Superior temporal gyrus (tissue), 1 donor: ENCODE results near the gene SGSM2.

Experiments used
- DNase-seq: peaks from one replicate; pipeline ENCODE4 v3.0.0-alpha.2; 2016; ENCODE audit errors: extremely low spot score

The SGSM2 gene

DNA sequence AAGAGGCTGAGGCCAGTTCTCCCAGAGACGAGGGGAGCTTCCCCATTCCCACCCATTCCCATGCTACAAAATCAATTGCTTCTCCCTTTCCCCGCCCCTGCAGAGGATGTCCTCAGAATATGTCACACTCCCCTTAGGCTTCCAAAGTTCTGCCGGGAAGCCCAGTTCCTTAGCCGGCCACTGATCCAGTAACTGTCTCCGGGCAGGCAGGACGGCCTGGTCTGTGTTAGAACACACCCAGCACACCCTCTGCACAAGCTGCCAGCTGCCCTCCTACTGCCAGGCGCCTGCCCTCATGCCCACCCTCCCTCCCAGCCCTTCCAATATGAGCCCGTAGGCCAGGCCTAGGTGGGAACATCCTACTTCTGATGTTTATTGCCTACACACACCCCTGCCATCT is 31.1 kb downstream of the SGSM2 start:
- DNase-seq = no peak

GRCh38 chr17:2369039-2369438 is 31.7 kb downstream of the SGSM2 start:
- DNase-seq = no peak

DNA sequence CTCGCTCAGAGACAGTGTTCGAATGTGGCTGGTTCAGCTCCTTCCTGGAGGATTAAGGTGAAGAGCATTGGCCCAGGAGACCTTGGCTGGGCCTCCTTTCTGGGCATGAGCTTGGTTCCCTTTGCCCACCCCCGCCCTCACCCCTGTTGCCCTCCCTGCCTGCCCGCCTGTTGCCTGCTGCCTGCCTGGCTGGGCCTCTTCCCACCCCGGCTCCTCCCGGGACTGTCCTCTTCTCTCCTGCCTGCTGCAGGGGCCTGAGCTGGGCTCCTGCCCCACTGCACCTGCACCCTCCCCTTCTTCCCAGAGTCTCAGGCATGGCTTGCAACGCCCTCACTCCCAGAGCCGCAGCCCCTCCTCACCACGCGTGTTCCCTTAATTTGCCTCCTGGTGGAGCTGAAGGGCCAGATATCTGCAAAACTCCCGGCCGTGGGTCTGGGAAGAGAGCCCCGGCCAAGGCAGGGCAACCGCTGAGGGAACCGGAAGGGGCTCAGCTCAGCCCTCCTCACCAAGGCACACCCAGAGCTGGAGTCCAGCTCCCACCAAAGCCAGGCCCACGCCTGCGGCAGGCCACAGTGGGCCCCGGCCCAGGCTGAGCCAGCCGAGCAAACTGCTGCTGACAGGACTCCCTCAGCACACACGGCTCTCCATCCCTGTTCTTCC is 32.4 kb downstream of the SGSM2 start:
- no peak for DNase-seq

- DNase-seq = no peak
These were observed 32.9 kb downstream of the SGSM2 start for GRCh38 chr17:2370211-2370589.

GRCh38 chr17:2371183-2372130 is 34.2 kb downstream of the SGSM2 start:
- no peak for DNase-seq

DNA sequence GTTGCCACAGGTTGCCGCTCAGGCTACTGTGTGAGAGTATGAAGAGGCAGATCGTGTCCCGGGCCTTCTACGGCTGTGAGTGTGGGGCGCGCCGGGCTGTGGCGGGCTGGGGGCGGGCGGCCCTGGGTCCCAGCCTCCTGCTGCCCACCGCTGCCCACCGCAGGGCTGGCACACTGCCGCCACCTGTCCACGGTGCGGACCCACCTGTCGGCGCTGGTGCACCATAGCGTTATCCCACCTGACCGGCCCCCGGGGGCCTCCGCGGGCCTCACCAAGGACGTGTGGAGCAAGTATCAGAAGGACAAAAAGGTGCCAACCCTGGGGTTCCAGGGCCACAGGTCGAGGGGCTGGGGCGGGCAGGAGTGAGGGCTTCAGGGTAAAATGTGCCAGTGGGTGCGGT is 34.9 kb downstream of the SGSM2 start:
- DNase-seq = no peak

- no peak for DNase-seq
These were observed 35.4 kb downstream of the SGSM2 start for GRCh38 chr17:2372681-2373080.

DNA sequence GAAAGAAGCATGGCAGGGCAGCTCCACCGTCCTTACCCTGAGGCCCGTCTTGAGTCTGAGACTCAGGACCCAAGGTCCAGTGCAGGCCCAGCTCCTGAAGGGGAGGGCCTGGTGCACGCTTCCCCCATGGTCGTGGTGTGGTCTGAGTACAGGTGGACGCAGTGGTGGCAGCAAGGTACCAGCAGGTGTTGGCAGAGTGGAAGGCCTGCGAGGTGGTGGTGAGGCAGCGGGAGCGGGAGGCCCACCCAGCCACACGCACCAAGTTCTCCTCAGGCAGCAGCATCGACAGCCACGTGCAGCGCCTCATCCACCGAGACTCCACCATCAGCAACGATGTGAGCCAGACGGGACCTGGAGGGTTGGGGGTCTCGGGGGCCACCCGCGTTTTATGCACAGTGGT is 35.9 kb downstream of the SGSM2 start:
- no peak for DNase-seq

DNA sequence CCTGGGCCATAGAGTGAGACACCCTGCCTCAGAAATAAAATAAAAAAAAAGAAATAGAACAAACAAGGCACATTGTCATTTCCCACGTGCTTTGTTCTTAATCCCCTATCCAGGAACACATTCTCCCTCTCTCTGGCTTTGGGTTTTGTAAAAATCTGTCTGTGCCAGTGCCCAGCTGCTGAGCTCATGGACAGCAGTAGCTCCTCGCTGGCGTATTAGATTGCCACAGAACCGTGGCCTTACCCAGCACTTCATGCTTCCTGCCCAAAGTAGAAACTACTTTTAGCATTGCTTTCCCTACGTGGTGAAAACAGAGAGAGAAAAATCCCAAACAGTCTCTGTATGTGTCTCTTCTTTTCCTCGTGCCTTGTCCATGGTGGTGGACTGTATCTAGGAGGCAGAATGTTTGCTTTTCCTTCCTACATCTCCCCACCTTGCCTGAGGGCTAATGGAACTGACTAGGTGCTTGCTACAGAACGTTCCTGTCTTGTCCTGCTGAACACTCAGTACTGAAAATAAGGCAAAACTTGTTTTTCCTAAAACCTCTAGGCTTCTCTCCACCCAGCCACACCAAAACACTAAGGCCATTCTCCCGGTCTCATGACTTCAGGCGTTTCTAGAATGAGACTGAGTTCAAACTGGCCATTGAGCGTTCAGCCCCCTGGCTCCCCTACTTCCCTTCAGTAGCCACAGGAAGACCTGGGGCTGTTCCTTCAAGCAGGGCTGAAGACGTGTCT is 37.4 kb downstream of the SGSM2 start:
- DNase-seq = no peak

DNA sequence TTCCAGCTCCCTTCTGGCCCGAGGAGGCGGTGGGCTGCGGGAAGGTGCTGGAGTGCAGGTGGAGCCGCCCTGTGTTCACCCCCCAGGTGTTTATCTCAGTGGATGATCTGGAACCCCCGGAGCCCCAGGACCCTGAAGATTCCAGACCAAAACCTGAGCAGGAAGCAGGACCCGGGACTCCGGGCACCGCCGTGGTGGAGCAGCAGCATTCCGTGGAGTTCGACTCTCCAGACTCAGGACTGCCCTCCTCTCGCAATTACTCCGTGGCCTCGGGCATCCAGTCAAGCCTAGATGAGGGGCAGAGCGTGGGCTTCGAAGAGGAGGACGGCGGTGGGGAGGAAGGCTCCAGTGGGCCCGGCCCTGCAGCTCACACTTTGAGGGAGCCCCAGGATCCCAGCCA is 38.1 kb downstream of the SGSM2 start:
- DNase-seq = no peak

DNA sequence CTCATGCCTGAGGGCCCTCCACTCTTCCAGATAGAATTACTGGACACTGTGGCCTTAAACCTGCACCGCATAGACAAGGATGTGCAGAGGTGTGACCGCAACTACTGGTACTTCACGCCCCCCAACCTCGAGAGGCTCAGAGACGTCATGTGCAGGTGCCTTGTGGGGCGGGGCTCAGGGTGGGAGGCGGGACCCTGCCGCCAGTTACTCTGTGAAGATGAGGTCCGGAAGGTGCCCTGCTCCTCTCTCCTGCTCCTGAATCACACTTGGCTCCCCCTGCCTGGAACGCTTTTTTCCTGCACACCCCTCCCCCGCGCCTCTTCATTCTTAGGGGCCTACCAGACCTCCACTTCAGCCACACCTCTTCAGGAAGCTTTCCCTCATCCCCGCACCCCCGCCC is 38.8 kb downstream of the SGSM2 start:
- no peak for DNase-seq

- DNase-seq = no peak
These were observed 40.4 kb downstream of the SGSM2 start for GRCh38 chr17:2377659-2378058.

- no peak for DNase-seq
These were observed 41.6 kb downstream of the SGSM2 start for GRCh38 chr17:2378905-2379304.

GRCh38 chr17:2379489-2380225 is 42.4 kb downstream of the SGSM2 start:
- DNase-seq = no peak

DNA sequence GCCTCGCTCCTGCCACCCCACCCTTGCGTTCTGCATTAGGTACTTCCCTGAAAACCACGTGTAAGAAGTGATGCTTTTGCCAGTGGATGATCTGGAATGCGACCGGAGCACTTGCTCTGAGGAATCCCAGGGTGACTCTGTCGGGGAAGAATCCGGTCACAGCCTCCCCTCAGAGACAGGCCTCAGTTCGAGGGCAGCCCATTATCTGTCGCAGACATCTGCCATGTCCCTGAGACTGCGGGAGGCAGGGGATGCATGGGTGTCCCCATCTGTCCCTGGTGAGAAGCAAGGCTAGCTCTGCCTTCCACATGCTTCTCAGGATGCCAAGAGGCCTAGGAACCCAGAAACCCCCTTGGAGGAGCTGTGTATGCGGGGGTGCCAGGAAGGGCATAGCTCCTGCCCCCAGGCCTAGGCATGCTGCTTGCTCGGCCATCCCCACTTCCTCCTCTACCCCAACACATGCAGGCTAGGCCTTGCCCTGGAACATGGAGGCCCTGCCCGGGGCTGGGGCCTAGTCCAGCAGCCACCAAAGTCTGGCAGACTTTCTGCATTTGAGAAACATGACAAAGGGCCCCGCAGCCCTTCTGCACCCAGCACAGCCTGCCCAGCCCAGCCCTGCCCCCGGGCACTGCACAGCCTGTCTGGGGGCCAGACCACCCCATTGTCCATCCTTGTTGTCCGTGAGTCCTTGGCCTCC is 43.1 kb downstream of the SGSM2 start:
- DNase-seq = no peak

GRCh38 chr17:2380950-2381649 is 43.8 kb downstream of the SGSM2 start:
- DNase-seq = no peak

- no peak for DNase-seq
These were observed 46.4 kb downstream of the SGSM2 start for GRCh38 chr17:2383628-2384167.

DNA sequence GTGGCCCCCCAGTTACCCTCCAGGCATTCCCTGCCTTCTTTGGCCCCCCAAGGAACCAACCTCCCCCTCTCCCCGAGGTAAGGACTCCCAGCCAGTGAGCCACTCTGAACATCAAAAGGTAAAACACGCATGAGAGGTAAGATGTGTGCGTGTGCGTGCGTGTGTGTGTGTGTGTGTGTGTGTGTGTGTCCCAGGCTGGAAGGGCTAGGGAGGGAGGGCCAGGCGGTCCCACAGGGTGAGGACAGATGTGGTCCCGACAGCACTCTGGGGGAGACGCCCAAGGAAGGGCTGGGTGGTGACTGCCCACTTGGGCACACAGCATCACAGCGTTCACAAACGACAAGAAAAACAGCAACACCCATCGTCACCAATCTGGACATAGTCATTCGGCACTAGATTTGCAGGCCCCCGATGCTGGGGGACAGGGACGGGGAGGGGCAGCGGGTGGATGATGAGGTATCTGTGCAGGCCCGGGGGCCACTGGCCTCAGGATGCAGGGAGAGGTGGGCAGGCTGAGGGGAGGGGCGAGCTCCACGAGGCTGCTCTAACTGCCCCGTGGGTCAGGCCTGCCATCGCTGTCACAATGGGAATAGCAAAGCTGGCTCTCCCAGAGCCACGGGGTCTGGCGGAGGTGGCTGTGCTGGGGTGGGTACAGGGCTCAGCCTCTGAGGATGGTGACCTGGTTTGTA is 47.3 kb downstream of the SGSM2 start:
- no peak for DNase-seq
